ENCODE results near the gene ERCC3.

DNA sequence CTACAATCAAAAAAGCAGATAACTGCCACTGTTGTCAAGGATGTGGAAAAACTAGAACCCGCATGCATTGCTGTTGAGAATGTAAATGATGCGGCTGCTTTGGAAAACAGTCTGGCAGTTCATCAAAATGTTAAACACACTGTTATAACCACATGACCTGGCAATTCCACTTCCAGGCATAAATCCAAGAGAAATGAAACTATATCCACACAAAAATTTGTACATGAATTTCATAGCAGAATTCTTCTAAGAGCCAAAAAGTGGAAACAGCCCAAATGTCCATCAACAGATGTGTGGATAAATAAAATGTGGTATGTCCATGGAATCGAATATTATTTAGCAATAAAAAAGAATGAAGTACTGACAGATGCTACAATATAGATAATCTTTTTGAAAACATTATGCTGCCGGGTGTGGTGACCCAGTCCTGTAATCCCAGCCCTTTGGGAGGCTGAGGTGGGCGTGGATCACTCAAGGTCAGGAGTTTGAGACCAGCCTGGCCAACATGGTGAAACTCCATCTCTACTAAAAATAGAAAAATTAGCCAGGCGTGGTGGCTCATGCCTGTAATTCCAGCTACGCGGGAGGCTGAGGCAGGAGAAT is 32.0 kb downstream of the ERCC3 start:
- no peak for TF ChIP-seq GATA3 (IDR thresholded peaks at IDR 0.05; ENCODE audit: low read depth, low read length)
- TF ChIP-seq GATA2 (IDR thresholded peaks at IDR 0.05; ENCODE audit: low read depth, low read length): no peak

All from SH-SY5Y (cell line).